Activated naive CD4-positive, alpha-beta T cell treated with anti-CD3 and anti-CD28 coated beads for 36 hours (primary cell): ENCODE data around the gene MAMDC2. TPM values are rescaled to one million over a fixed set of nuclear protein-coding genes. Genes with fewer than 3 reads are reported as not detected.

Experiments
- CTCF ChIA-PET: fragments of 350-600 bp; sonication (Branson Sonifier 250); formaldehyde crosslinking; loops from one replicate; lab custom pipeline; 2021; ENCODE audit warnings: antibody characterized with exemption; lab: Charles Lee
- DNase-seq: peaks from one replicate; pipeline ENCODE4 v3.0.0-alpha.2; 2020
- H3K27ac Mint-ChIP-seq: one replicate; pipeline ENCODE4 v1.8.0; 2021; ENCODE audit warnings: mild to moderate bottlenecking, mixed read lengths
- H3K27me3 Mint-ChIP-seq: one replicate; pipeline ENCODE4 v1.8.0; 2021; ENCODE audit warnings: low read depth, mixed read lengths
- H3K36me3 Mint-ChIP-seq: one replicate; pipeline ENCODE4 v1.8.0; 2021; ENCODE audit warnings: low read depth, mixed read lengths
- H3K4me1 Mint-ChIP-seq: one replicate; pipeline ENCODE4 v1.8.0; 2021; ENCODE audit warnings: low read depth, mixed read lengths
- H3K4me3 Mint-ChIP-seq: one replicate; pipeline ENCODE4 v1.8.0; 2021; ENCODE audit warnings: mild to moderate bottlenecking, moderate library complexity, mixed read lengths
- H3K9me3 Mint-ChIP-seq: one replicate; pipeline ENCODE4 v1.8.0; 2021; ENCODE audit warnings: mixed read lengths
- intact Hi-C: fragments of 100-400 bp; cut with micrococcal nuclease; formaldehyde crosslinking; loops from one replicate; pipeline ENCODE4 v1.15.1; 2023
- total RNA-seq, 2 experiments: library from RNA; stranded (reverse); gene quantifications; one replicate each; pipeline ENCODE4 v1.2.3, GENCODE V29; 2021

MAMDC2 gene
- total RNA-seq, 2 experiments from 2014 or later = not detected

DNA sequence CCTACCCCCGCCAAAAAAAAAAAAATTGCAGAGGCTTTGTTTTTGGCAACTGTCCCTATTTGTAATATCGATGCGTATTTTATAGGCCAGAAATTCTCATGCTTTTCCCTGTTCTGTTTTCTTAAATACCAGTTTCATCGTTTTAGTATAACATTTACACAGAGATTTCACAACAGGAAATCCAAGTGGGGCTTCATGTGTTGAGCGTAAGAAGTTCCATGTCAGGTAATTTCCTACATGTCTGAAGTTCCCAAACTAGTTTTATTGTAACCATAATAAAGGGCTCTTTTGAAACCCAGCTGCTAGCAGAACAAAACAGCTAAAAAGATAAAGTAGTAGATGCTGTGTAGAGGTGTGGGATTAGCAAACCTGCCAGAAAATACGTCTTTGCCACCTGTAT lies 219.3 kb downstream of the MAMDC2 start:
- Mint-ChIP-seq H3K9me3 (no peaks in the 10 kb centered on the region), H3K4me3 (no peak overlapping the region), H3K36me3 (peaks cover 54% of the 10 kb centered on the region), H3K27ac (peak overlapping the region; percentile 25), H3K4me1 (peaks cover 54% of the 10 kb centered on the region), H3K27me3 (no peaks in the 10 kb centered on the region)
- CTCF ChIA-PET = interaction anchor here (0.5 to 0.7 kb wide), 2 partner anchors 97 to 143 kb away, joined by 3 read pairs; no protein-coding TSS in a partner anchor
- DNase-seq = no peak
- intact Hi-C loops = no loop called here

DNA sequence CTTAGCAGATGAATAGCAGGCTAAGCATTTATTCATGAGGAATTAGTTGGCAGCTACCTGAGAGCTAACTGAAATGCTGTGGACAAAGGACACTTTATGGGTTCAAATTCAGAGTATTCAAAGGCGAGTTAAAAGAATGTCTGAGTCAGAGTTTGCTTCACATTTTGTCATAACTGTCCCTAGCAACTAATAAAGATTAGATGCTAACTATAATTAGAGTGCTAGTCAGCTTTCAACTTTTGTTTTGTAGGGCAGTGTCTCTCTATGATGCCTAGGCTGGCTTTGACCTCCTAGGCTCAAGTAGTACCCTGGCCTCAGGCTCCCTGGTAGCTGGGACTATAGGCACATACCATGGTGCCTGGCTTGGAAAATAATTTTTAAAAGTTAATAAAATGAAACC lies 219.8 kb downstream of the MAMDC2 start:
- no peaks in the 10 kb centered on the region for H3K9me3 Mint-ChIP-seq
- no peak overlapping the region for H3K4me3 Mint-ChIP-seq
- H3K27me3 Mint-ChIP-seq = no peaks in the 10 kb centered on the region
- intact Hi-C loops = no loop called here
- H3K36me3 Mint-ChIP-seq = peaks cover 54% of the 10 kb centered on the region
- DNase-seq = no peak
- no peak overlapping the region for H3K27ac Mint-ChIP-seq
- CTCF ChIA-PET = interaction anchor here (0.5 to 0.7 kb wide), 3 partner anchors 28 to 143 kb away, joined by 3 to 4 read pairs (median 3); no protein-coding TSS in a partner anchor
- H3K4me1 Mint-ChIP-seq = peaks cover 50% of the 10 kb centered on the region

Other genes with a start within 250 kb of the MAMDC2 start
- not detected for gene CFAP95, start 223.0 kb upstream of the MAMDC2 start, total RNA-seq
- 10 to 100 TPM; 30.4 to 31.2 TPM for gene SMC5, start 215.1 kb downstream of the MAMDC2 start, total RNA-seq